Mesenchymal stem cell (in vitro differentiated cells and primary cell): ENCODE results near the gene MANEAL.

Experiments
- DNase-seq: peaks from one replicate; pipeline ENCODE4 v3.0.0-alpha.2; 2013
- H2AFZ ChIP-seq: one replicate; pipeline ENCODE4 v1.6.1; 2013; ENCODE audit warnings: low read depth, mild to moderate bottlenecking, control low read depth, inconsistent platforms, low read length, moderate library complexity
- H2AK5ac ChIP-seq: 2 replicates; pipeline ENCODE4 v1.6.1; 2013; ENCODE audit warnings: low read length, moderate library complexity, mild to moderate bottlenecking, inconsistent platforms; ENCODE audit not compliant: severe bottlenecking
- H2BK120ac ChIP-seq: one replicate; pipeline ENCODE4 v1.6.1; 2013; ENCODE audit warnings: low read depth, mild to moderate bottlenecking, inconsistent platforms, low read length, moderate library complexity
- H2BK12ac ChIP-seq, 2 experiments: one replicate each; pipeline ENCODE4 v1.6.1; 2013; ENCODE audit warnings: inconsistent platforms in 2 of 2, low read length in 2 of 2, mild to moderate bottlenecking in 2 of 2, moderate library complexity in 2 of 2, control low read depth in 1 of 2
- H2BK15ac ChIP-seq: one replicate; pipeline ENCODE4 v1.6.1; 2013; ENCODE audit warnings: mild to moderate bottlenecking, low read depth, inconsistent platforms; ENCODE audit not compliant: poor library complexity, severe bottlenecking
- H2BK5ac ChIP-seq: 2 replicates; pipeline ENCODE4 v1.6.1; 2013; ENCODE audit warnings: low read depth, mild to moderate bottlenecking, low read length, control low read depth, inconsistent platforms; ENCODE audit not compliant: poor library complexity, severe bottlenecking
- H3K14ac ChIP-seq, 2 experiments: one replicate each; pipeline ENCODE4 v1.6.1; 2013; ENCODE audit warnings: inconsistent platforms in 2 of 2, low read length in 2 of 2, control low read depth in 1 of 2, mild to moderate bottlenecking in 1 of 2, moderate library complexity in 1 of 2
- H3K18ac ChIP-seq, 2 experiments: one replicate each; pipeline ENCODE4 v1.6.1; 2013; ENCODE audit warnings: inconsistent platforms in 2 of 2, low read length in 2 of 2, control low read depth in 1 of 2, low read depth in 1 of 2, mild to moderate bottlenecking in 1 of 2
- H3K23ac ChIP-seq, 2 experiments: one replicate each; pipeline ENCODE4 v1.6.1; 2013; ENCODE audit warnings: inconsistent platforms in 2 of 2, low read length in 2 of 2, mild to moderate bottlenecking in 2 of 2, moderate library complexity in 2 of 2, control low read depth in 1 of 2
- H3K27ac ChIP-seq: 2 replicates; pipeline ENCODE4 v1.5.1; 2013; ENCODE audit warnings: mild to moderate bottlenecking, moderate library complexity, low read length, control low read depth, inconsistent platforms; ENCODE audit not compliant: poor library complexity, severe bottlenecking
- H3K27me3 ChIP-seq, 2 experiments: 2 replicates each; pipeline versions ENCODE4 v1.6.1 to v1.7.0; 2013; ENCODE audit warnings: low read length in 2 of 2, mild to moderate bottlenecking in 2 of 2, moderate library complexity in 2 of 2, control low read depth in 1 of 2, inconsistent platforms in 1 of 2; ENCODE audit not compliant: control insufficient read depth in 1 of 2, insufficient read depth in 1 of 2
- H3K36me3 ChIP-seq, 2 experiments: 2 replicates each; pipeline versions ENCODE4 v1.6.1 to v1.7.0; 2013; ENCODE audit warnings: low read length in 2 of 2, control low read depth in 1 of 2, inconsistent platforms in 1 of 2, low read depth in 1 of 2, mild to moderate bottlenecking in 1 of 2; ENCODE audit not compliant: insufficient read depth in 2 of 2, control insufficient read depth in 1 of 2
- H3K4ac ChIP-seq, 2 experiments: one replicate each; pipeline ENCODE4 v1.6.1; 2013; ENCODE audit warnings: inconsistent platforms in 2 of 2, low read length in 2 of 2, mild to moderate bottlenecking in 2 of 2, moderate library complexity in 2 of 2, control low read depth in 1 of 2, low read depth in 1 of 2
- H3K4me1 ChIP-seq: 2 replicates; pipeline ENCODE4 v1.6.1; 2013; ENCODE audit warnings: low read depth, low read length, control low read depth; ENCODE audit not compliant: control insufficient read depth, insufficient read depth
- H3K4me2 ChIP-seq: 2 replicates; pipeline ENCODE4 v1.6.1; 2013; ENCODE audit warnings: low read length, mild to moderate bottlenecking, inconsistent platforms; ENCODE audit not compliant: poor library complexity, severe bottlenecking
- H3K4me3 ChIP-seq, 2 experiments: 2 replicates each; pipeline versions ENCODE4 v1.5.1 to v1.7.0; 2013; ENCODE audit warnings: low read length in 2 of 2, mild to moderate bottlenecking in 2 of 2, control low read depth in 1 of 2, low read depth in 1 of 2; ENCODE audit not compliant: insufficient read depth in 1 of 2
- H3K79me1 ChIP-seq: replicated peaks from 2 replicates; pipeline ENCODE4 v1.6.1; 2013; ENCODE audit warnings: mild to moderate bottlenecking, control low read depth, low read length, inconsistent platforms; ENCODE audit not compliant: poor library complexity, severe bottlenecking
- H3K9ac ChIP-seq: 2 replicates; pipeline ENCODE4 v1.7.0; 2013; ENCODE audit warnings: mild to moderate bottlenecking, low read length, moderate library complexity
- H3K9me3 ChIP-seq: 2 replicates; pipeline ENCODE4 v1.7.0; 2013; ENCODE audit warnings: mild to moderate bottlenecking, low read length; ENCODE audit not compliant: control insufficient read depth
- H4K8ac ChIP-seq: one replicate; pipeline ENCODE4 v1.6.1; 2013; ENCODE audit warnings: inconsistent platforms, mild to moderate bottlenecking, low read length, moderate library complexity
- H4K91ac ChIP-seq: one replicate; pipeline ENCODE4 v1.6.1; 2013; ENCODE audit warnings: mild to moderate bottlenecking, low read length, inconsistent platforms
- WGBS: methylation state at CpG from one replicate; pipeline ENCODE4 v1.1.7; 2013; ENCODE audit warnings: mixed read lengths; 5-methylcytosine and 5-hydroxymethylcytosine counted together

Gene MANEAL

GRCh38 chr1:37811027-37811655 lies 17.5 kb downstream of the MANEAL start:
- Histone ChIP-seq H3K4me2 (no peak overlapping the region), H2BK15ac (no peak overlapping the region), H3K23ac (no peak overlapping the region), H3K9ac (peak overlapping the region; percentile 91), H2BK5ac (no peak overlapping the region), H2BK12ac (no peak overlapping the region), H3K79me1 (peaks cover 36% of the 10 kb centered on the region), H3K4me3 (peak overlapping the region in 1 of 2 experiments; percentile 87), H3K14ac (no peak overlapping the region), H2AK5ac (no peak overlapping the region), H3K4me1 (peaks cover 14% of the 10 kb centered on the region), H3K27me3 (no peaks in the 10 kb centered on the region), H4K8ac (no peak overlapping the region), H3K27ac (no peak overlapping the region), H3K4ac (no peak overlapping the region), H2BK120ac (no peak overlapping the region), H3K18ac (no peak overlapping the region), H4K91ac (no peak overlapping the region), H3K9me3 (no peaks in the 10 kb centered on the region), H3K36me3 (peaks cover 35 to 41% of the 10 kb centered on the region in 2 experiments), H2AFZ (no peak overlapping the region)
- WGBS = 33% methylated on average over 5 of the region's 7 CpGs
- DNase-seq = peak; percentile 87

GRCh38 chr1:37813529-37814145 lies 20.0 kb downstream of the MANEAL start:
- peaks cover 39 to 50% of the 10 kb centered on the region in 2 experiments for H3K36me3 ChIP-seq
- peaks cover 40% of the 10 kb centered on the region for H3K79me1 ChIP-seq
- no peak overlapping the region for H2BK120ac ChIP-seq
- no peak overlapping the region for H3K4me2 ChIP-seq
- no peak overlapping the region for H3K23ac ChIP-seq
- no peaks in the 10 kb centered on the region for H3K27me3 ChIP-seq
- H3K14ac ChIP-seq = no peak overlapping the region
- no peak overlapping the region for H3K4me3 ChIP-seq
- H4K8ac ChIP-seq = no peak overlapping the region
- H2BK12ac ChIP-seq = no peak overlapping the region
- H3K9ac ChIP-seq = peak overlapping the region; percentile 58
- no peak overlapping the region for H4K91ac ChIP-seq
- H3K4me1 ChIP-seq = peaks cover 9% of the 10 kb centered on the region
- no peak overlapping the region for H2AFZ ChIP-seq
- H3K18ac ChIP-seq = no peak overlapping the region
- WGBS = 86% methylated on average over 1 of the region's 2 CpGs
- no peak overlapping the region for H3K4ac ChIP-seq
- no peak for DNase-seq
- H2BK5ac ChIP-seq = no peak overlapping the region
- H3K9me3 ChIP-seq = no peaks in the 10 kb centered on the region
- no peak overlapping the region for H2BK15ac ChIP-seq
- H3K27ac ChIP-seq = no peak overlapping the region
- H2AK5ac ChIP-seq = no peak overlapping the region

- H2BK120ac ChIP-seq = no peak overlapping the region
- no peaks in the 10 kb centered on the region for H3K9me3 ChIP-seq
- no peak overlapping the region for H4K8ac ChIP-seq
- no peak overlapping the region for H2AFZ ChIP-seq
- no peak overlapping the region for H3K23ac ChIP-seq
- no peak for DNase-seq
- H2BK5ac ChIP-seq = no peak overlapping the region
- 97% methylated on average over 7 of the region's 7 CpGs for WGBS
- H3K27me3 ChIP-seq = no peaks in the 10 kb centered on the region
- peaks cover 42 to 55% of the 10 kb centered on the region in 2 experiments for H3K36me3 ChIP-seq
- H3K4me3 ChIP-seq = no peak overlapping the region
- peaks cover 40% of the 10 kb centered on the region for H3K79me1 ChIP-seq
- no peak overlapping the region for H3K18ac ChIP-seq
- H3K4ac ChIP-seq = no peak overlapping the region
- H3K4me1 ChIP-seq = peaks cover 5% of the 10 kb centered on the region
- H2BK12ac ChIP-seq = no peak overlapping the region
- H2BK15ac ChIP-seq = no peak overlapping the region
- H3K27ac ChIP-seq = no peak overlapping the region
- no peak overlapping the region for H4K91ac ChIP-seq
- no peak overlapping the region for H2AK5ac ChIP-seq
- no peak overlapping the region for H3K14ac ChIP-seq
- H3K4me2 ChIP-seq = no peak overlapping the region
- peak overlapping the region; percentile 58 for H3K9ac ChIP-seq
Observed at GRCh38 chr1:37814252-37814651, 20.6 kb downstream of the MANEAL start.

GRCh38 chr1:37817481-37817880 lies 23.8 kb downstream of the MANEAL start:
- Histone ChIP-seq H3K4me2 (no peak overlapping the region), H3K23ac (no peak overlapping the region), H3K4me3 (no peak overlapping the region), H3K27me3 (no peaks in the 10 kb centered on the region), H3K27ac (no peak overlapping the region), H4K91ac (no peak overlapping the region), H2BK120ac (no peak overlapping the region), H2AK5ac (no peak overlapping the region), H2AFZ (no peak overlapping the region), H3K4me1 (peaks cover 2% of the 10 kb centered on the region), H3K9ac (no peak overlapping the region), H4K8ac (no peak overlapping the region), H3K4ac (no peak overlapping the region), H3K9me3 (no peaks in the 10 kb centered on the region), H2BK12ac (no peak overlapping the region), H3K79me1 (peaks cover 43% of the 10 kb centered on the region), H2BK5ac (no peak overlapping the region), H3K14ac (no peak overlapping the region), H2BK15ac (no peak overlapping the region), H3K18ac (no peak overlapping the region), H3K36me3 (peaks cover 54 to 73% of the 10 kb centered on the region in 2 experiments)
- 41% methylated on average over 2 of the region's 2 CpGs for WGBS
- peak; percentile 60 for DNase-seq
